Esophagus muscularis mucosa (tissue), 4 donors: ENCODE measurements around the gene RCBTB1. TPM values are rescaled to one million over a fixed set of nuclear protein-coding genes. Genes with fewer than 3 reads are reported as not detected.
"Not testable (repeated sequence)": the region's sequence is repeated elsewhere in the genome, so short reads cannot be mapped to it uniquely, and the experiment has no call there.

Source experiments
- DNase-seq: peaks from one replicate; pipeline ENCODE4 v3.0.0-alpha.2; 2017; ENCODE audit errors: extremely low spot score
- H3K27ac ChIP-seq, 4 donors: fragments of 200-600 bp; sonication (generic); replicated peaks in 1 of 4; 1 replicate in 3 of 4; 2 replicates in 1 of 4; pipeline ENCODE4 v1.5.1; 2016 to 2019; ENCODE audit warnings: mild to moderate bottlenecking in 1 of 4
- H3K27me3 ChIP-seq, 4 donors: fragments of 200-600 bp; sonication (generic); one replicate each; pipeline versions ENCODE4 v1.5.1 to v1.6.0; 2016 to 2019
- H3K36me3 ChIP-seq, 4 donors: fragments of 200-600 bp; sonication (generic); one replicate each; pipeline ENCODE4 v1.5.1; 2016 to 2019
- H3K4me1 ChIP-seq, 4 donors: fragments of 200-600 bp; sonication (generic); one replicate each; pipeline ENCODE4 v1.5.1; 2016 to 2019
- H3K4me3 ChIP-seq, 4 donors: fragments of 200-600 bp; sonication (generic); 1 replicate in 2 of 4; 2 replicates in 2 of 4; pipeline ENCODE4 v1.5.1; 2016 to 2019; ENCODE audit warnings: mild to moderate bottlenecking in 4 of 4, moderate library complexity in 1 of 4
- H3K9me3 ChIP-seq, 4 donors: fragments of 200-600 bp; sonication (generic); 1 replicate in 3 of 4; 2 replicates in 1 of 4; pipeline ENCODE4 v1.5.1; 2016 to 2019
- CTCF ChIP-seq, 3 experiments: fragments of 200-600 bp in 2 of 3; fragments of 450-650 bp in 1 of 3; sonication (generic) in 2 of 3; IDR thresholded peaks; one replicate each; pipeline ENCODE4 v1.5.1; 2017 to 2019; ENCODE audit warnings: antibody characterized with exemption in 3 of 3, mild to moderate bottlenecking in 2 of 3, moderate library complexity in 1 of 3
- EP300 ChIP-seq: sonication (generic); formaldehyde crosslinking; IDR thresholded peaks from one replicate; pipeline ENCODE4 v1.6.1; 2017; ENCODE audit warnings: antibody characterized with exemption
- POLR2A ChIP-seq: fragments of 450-650 bp; IDR thresholded peaks from one replicate; pipeline ENCODE4 v1.6.1; 2017; ENCODE audit warnings: antibody characterized with exemption, moderate library complexity, mild to moderate bottlenecking, low read depth
- POLR2AphosphoS5 ChIP-seq, 2 donors: sonication (generic); formaldehyde crosslinking; IDR thresholded peaks; one replicate each; pipeline ENCODE4 v1.6.1; 2017; ENCODE audit warnings: antibody characterized with exemption in 2 of 2
- WGBS: methylation state at CpG from one replicate; pipeline ENCODE4 v1.1.5; 2018; 5-methylcytosine and 5-hydroxymethylcytosine counted together
- intact Hi-C: fragments of 100-400 bp; cut with DNase I; formaldehyde crosslinking; loops from one replicate; pipeline ENCODE4 v1.15.1; 2023
- total RNA-seq, 4 donors: library from RNA; depleted of rRNA; stranded (reverse); fragments of >200 nt; gene quantifications; one replicate each; pipeline versions ENCODE4 v1.1.0 to v1.2.1, GENCODE V29; 2016

RCBTB1 gene
- total RNA-seq, 4 donors from 2014 or later, result 11.1 to 14.7 (median 12.3) TPM

- WGBS, result 67% methylated on average over 2 of the region's 2 CpGs
- no peaks in the 10 kb centered on the region for H3K27me3 ChIP-seq
- intact Hi-C loops, result no loop called here
- no peaks in the 10 kb centered on the region for H3K36me3 ChIP-seq
- H3K4me3 ChIP-seq, result no peak overlapping the region
- no peaks in the 10 kb centered on the region for H3K4me1 ChIP-seq
- no peak for DNase-seq
- no peaks in the 10 kb centered on the region for H3K9me3 ChIP-seq
- H3K27ac ChIP-seq, result no peak overlapping the region
- no peak for TF ChIP-seq CTCF (IDR thresholded peaks at IDR 0.05)
- TF ChIP-seq POLR2AphosphoS5 (IDR thresholded peaks at IDR 0.05), result no peak
- no peak for TF ChIP-seq EP300
- no peak for TF ChIP-seq POLR2A
These were observed 10.9 kb upstream of the RCBTB1 start for GRCh38 chr13:49596221-49596620.

DNA sequence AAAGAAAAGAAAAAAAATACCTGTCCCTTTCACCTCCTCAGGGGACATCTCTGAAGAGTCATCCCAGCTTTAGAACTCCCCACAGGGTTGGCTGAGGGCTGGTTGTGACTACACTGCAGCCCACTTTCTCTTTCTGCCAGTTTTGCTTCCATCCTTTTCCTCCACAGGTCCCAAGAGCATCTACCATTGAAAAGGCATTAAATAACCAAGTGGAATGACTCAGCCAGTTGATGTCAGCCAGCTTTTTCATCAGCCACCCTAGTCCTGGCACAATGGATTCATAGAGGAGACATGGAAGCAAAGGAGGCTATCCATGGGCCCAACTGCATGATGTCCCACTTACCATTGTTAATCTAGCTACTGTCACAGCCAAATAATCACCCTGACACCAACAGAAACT lies 9.2 kb upstream of the RCBTB1 start:
- intact Hi-C loops, result no loop called here
- no peaks in the 10 kb centered on the region for H3K36me3 ChIP-seq
- no peak overlapping the region for H3K27ac ChIP-seq
- no peaks in the 10 kb centered on the region for H3K4me1 ChIP-seq
- H3K4me3 ChIP-seq, result no peak overlapping the region
- no peaks in the 10 kb centered on the region for H3K9me3 ChIP-seq
- no peak for DNase-seq
- no peaks in the 10 kb centered on the region for H3K27me3 ChIP-seq
- TF ChIP-seq EP300 (no peak), POLR2AphosphoS5 (IDR thresholded peaks at IDR 0.05) (no peak), POLR2A (no peak), CTCF (IDR thresholded peaks at IDR 0.05) (no peak)

- H3K4me1 ChIP-seq, H3K27me3 ChIP-seq, intact Hi-C loops, H3K9me3 ChIP-seq, H3K4me3 ChIP-seq, H3K36me3 ChIP-seq, H3K27ac ChIP-seq, DNase-seq: not testable (repeated sequence)
- 93% methylated on average over 2 of the region's 4 CpGs for WGBS
These were observed 8.5 kb upstream of the RCBTB1 start for GRCh38 chr13:49593876-49594275.

GRCh38 chr13:49590714-49591113 lies 5.4 kb upstream of the RCBTB1 start:
- H3K4me3 ChIP-seq, H3K9me3 ChIP-seq: not testable (repeated sequence)

GRCh38 chr13:49587311-49587847 lies 2.0 kb upstream of the RCBTB1 start:
- H3K36me3 ChIP-seq, result peaks cover 0 to 4% (median 0%) of the 10 kb centered on the region in 4 donors
- 59% methylated on average over 2 of the region's 2 CpGs for WGBS
- H3K27me3 ChIP-seq, result no peaks in the 10 kb centered on the region
- H3K9me3 ChIP-seq, result no peaks in the 10 kb centered on the region
- intact Hi-C loops, result no loop called here
- peaks cover 14 to 27% (median 25%) of the 10 kb centered on the region in 4 donors for H3K4me1 ChIP-seq
- DNase-seq, result no peak
- no peak overlapping the region for H3K27ac ChIP-seq
- no peak for TF ChIP-seq POLR2A
- H3K4me3 ChIP-seq, result no peak overlapping the region

More at GRCh38 chr13:49590714-49591113, 5.4 kb upstream of the RCBTB1 start:
- 94% methylated on average over 3 of the region's 3 CpGs for WGBS
- DNase-seq, intact Hi-C loops, H3K27me3 ChIP-seq, H3K36me3 ChIP-seq, H3K27ac ChIP-seq: not testable (repeated sequence)
- peaks cover 6 to 11% (median 6%) of the 10 kb centered on the region in 4 donors for H3K4me1 ChIP-seq

DNA sequence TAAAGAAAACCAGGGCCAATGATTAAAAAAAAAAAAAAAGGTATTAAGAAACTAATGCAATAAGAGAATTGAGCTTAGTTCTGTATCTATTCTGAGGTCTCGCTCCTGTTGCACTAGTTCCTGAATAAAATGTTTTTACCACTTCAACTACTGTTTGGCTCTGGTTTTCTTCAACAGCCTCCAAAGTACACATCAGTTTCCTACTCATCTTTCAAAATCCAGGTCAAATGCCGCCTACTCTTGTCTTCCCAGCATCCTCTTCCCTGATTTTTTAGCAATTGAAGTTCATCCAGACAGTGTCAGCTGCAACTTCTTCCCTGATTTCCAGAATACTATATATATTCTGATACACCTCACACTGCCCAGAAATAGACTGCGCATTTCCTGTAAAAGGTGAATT lies 1.4 kb upstream of the RCBTB1 start:
- DNase-seq, result no peak
- peaks cover 0 to 11% (median 0%) of the 10 kb centered on the region in 4 donors for H3K36me3 ChIP-seq
- TF ChIP-seq POLR2AphosphoS5 (IDR thresholded peaks at IDR 0.05), result no peak
- no peak for TF ChIP-seq POLR2A
- no peak for TF ChIP-seq EP300
- TF ChIP-seq CTCF (IDR thresholded peaks at IDR 0.05), result no peak
- H3K4me3 ChIP-seq, result no peak overlapping the region
- no peaks in the 10 kb centered on the region for H3K9me3 ChIP-seq
- WGBS, result 77% methylated on average over 3 of the region's 3 CpGs
- intact Hi-C loops, result no loop called here
- H3K27me3 ChIP-seq, result no peaks in the 10 kb centered on the region
- H3K27ac ChIP-seq, result peak overlapping the region in 1 of 4 donors; percentile 88
- H3K4me1 ChIP-seq, result peaks cover 14 to 27% (median 25%) of the 10 kb centered on the region in 4 donors
